Stimulated activated CD4-positive, alpha-beta T cell treated with anti-CD3 and anti-CD28 coated beads, Interleukin-15, amount 100 ng/mL, for 1 hour (primary cell): Measurements from ENCODE around the gene ARL6IP4.
"Not testable (repeated sequence)": the region's sequence is repeated elsewhere in the genome, so short reads cannot be mapped to it uniquely, and the experiment has no call there.

Source experiments
- DNase-seq, 2 donors: peaks; one replicate each; pipeline ENCODE4 v3.0.0-alpha.2; 2020; ENCODE audit warnings: low read depth in 1 of 2, low spot score in 1 of 2

ARL6IP4 gene

DNA sequence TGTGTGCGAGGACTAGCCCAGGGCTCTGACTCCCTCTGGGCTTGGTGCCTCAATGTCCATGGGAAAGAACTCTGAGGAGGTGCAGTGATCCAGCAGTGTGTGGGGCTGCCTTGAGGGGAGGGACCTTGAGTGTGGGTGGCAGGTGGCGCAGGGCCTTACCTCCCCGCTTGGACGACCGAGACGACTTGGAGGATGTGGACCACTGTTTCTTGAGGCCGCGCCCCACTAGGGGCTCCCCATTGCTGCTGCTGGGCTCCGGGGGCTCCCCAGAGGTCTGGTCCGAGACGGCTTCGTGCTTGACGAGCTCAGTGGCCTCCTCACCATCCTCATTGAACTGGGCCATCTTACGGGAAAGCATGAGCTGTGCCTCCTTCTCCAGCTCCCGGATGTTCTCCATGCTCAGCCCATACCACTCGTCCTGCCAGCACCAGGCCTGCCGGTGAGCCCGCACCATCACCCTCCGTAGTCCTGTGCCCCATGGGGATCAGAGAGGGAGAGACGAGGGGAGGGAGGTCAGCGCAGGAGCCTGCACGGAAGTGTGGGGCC is 24.7 kb downstream of the ARL6IP4 start:
- no peak for DNase-seq

- no peak for DNase-seq
Observed at GRCh38 chr12:123006977-123007376, 26.5 kb downstream of the ARL6IP4 start.

- DNase-seq = no peak
Observed at GRCh38 chr12:123010110-123010509, 29.6 kb downstream of the ARL6IP4 start.

DNA sequence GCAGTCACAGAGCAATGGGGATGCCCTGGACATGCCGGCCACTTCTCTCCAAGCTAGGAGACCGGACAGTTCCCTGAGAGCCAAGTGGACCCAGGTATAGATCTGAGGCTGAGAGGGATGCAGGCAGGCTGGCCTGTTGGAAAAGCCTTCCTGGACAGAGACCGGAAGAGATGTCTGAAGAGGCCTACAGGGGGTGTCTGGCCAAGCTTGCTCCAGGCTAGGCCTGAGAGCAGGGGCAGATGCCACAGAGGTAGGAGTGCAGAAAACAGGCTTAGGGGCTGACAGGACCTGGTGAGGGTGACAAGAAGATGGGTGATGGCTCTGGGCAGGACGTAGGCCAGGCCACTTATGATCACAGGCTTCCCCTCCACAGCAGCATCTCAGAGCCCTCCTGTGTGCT is 30.2 kb downstream of the ARL6IP4 start:
- DNase-seq = no peak

GRCh38 chr12:123011701-123012100 is 31.2 kb downstream of the ARL6IP4 start:
- DNase-seq = no peak

- DNase-seq = no peak
Observed at GRCh38 chr12:123013185-123014095, 33.0 kb downstream of the ARL6IP4 start.

- DNase-seq = not testable (repeated sequence)
Observed at GRCh38 chr12:123014473-123014872, 34.0 kb downstream of the ARL6IP4 start.

GRCh38 chr12:123017753-123018152 is 37.3 kb downstream of the ARL6IP4 start:
- DNase-seq = no peak

GRCh38 chr12:123019841-123020138 is 39.3 kb downstream of the ARL6IP4 start:
- DNase-seq = no peak

DNA sequence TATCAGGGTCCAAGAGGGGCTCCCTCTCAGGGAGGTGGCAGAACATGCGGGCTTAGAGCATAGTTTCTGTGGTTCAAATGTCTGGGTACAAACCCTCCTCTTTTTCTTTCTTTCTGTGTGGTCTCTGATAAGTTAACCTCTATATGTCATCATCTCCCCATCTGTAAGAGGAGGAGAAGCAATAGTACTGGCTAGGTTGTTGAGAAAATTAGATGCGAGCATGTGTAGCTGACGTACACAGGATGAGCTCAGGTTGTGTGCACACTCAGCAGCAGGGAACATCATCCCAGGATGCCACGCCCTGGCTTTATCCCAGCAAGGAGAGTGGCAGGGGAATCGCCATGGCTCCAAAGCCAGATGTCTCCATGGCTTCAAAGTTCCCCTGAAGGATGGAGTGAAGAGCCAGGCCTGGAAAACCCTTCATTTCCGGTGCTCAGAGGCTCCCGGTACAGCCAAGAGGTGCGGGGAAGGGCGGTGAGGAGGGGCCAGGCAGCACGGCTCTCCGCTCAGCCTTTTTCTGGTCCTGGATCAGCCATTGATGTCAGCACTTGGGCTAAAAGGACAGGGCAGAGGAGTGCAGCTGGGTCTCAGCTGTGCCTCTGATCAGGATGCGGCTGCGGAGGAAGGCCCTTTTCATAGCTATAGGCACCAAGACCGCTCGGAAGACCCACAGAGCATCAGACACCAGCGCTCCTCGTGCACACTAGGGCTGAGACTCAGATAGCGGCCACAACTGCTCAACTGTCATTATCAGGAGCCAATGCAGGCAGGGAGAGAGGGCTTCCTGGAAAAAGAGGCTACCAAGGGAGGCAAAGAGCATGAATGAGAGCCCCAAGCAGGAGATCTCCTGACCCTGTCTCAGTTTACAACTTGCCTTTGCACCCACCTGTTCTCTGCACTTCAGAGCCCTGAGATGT is 41.5 kb downstream of the ARL6IP4 start:
- no peak for DNase-seq

GRCh38 chr12:123022846-123023245 is 42.4 kb downstream of the ARL6IP4 start:
- DNase-seq = no peak

DNA sequence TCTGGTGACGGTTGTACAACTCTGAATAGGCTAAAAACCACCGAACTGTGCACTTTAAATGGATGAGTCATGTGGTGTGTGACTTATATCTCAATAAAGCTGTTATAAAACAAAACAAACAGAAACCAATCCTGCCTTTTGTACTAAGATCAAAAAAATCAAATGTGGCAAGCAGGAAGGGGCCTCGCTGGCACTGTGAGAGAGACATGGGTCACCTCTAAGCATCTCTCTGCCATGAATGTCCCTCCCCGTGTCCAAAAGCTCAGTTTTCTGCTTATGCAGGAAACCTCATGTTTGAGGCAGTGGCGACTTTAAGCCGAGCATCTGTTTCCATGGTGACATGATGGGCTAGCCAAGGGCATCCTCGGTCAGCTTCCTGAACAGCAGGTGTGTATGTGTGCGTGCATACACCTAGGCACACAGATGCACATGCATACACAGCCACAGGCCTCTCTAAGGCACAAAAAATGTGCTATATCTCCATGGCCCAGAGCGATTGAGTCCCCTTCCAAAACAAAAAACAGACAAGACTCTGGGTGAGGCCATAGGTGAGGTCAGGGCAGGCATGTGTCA is 44.4 kb downstream of the ARL6IP4 start:
- no peak for DNase-seq

- DNase-seq = no peak
Observed at GRCh38 chr12:123026094-123026853, 45.8 kb downstream of the ARL6IP4 start.

GRCh38 chr12:123027726-123028445 is 47.4 kb downstream of the ARL6IP4 start:
- no peak for DNase-seq

- no peak for DNase-seq
Observed at GRCh38 chr12:123028475-123028874, 48.0 kb downstream of the ARL6IP4 start.

DNA sequence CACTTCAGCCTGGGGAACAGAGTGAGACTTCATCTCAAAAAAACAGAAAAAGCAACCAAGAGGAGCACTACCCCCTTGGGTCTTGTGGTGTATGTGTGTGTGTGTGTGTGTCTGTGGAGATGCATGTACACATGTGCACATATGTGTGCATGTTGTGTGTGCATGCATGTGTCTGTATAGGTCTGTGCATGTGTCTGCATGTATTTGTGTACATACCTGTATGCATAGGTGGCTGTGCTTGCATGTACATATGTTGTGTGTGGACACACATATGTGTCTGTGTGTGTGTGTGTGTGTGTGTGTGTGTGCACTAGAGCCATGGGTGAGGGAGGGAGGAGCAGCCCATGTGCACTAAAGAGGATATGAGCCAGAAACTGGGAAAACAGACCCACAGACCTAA is 49.1 kb downstream of the ARL6IP4 start:
- no peak for DNase-seq

GRCh38 chr12:123030686-123031085 is 50.2 kb downstream of the ARL6IP4 start:
- no peak for DNase-seq

- no peak for DNase-seq
Observed at GRCh38 chr12:123031171-123031845, 50.8 kb downstream of the ARL6IP4 start.
